A549 (cell line): ENCODE results near the gene STOX2.

ENCODE experiments used
- CEBPB ChIP-seq, 2 experiments: fragments of >200 bp in 1 of 2; sonication (Bioruptor Twin) in 1 of 2; formaldehyde crosslinking in 1 of 2; IDR thresholded peaks; 2 replicates each; pipeline ENCODE4 v1.6.1; 2012 to 2016
- JUNB ChIP-seq: fragments of >200 bp; sonication (Bioruptor Twin); formaldehyde crosslinking; IDR thresholded peaks from 2 replicates; pipeline ENCODE4 v1.6.1; 2016
- RCOR1 ChIP-seq: fragments of 150-350 bp; IDR thresholded peaks from 2 replicates; pipeline ENCODE4 v1.6.1; 2014; ENCODE audit warnings: antibody characterized with exemption, low read length, low read depth
- TF ChIP-seq, protein P1 (sequence below): fragments of >200 bp; sonication (Bioruptor Twin); formaldehyde crosslinking; IDR thresholded peaks from 3 replicates; pipeline ENCODE4 v1.5.1; 2016

DNA sequence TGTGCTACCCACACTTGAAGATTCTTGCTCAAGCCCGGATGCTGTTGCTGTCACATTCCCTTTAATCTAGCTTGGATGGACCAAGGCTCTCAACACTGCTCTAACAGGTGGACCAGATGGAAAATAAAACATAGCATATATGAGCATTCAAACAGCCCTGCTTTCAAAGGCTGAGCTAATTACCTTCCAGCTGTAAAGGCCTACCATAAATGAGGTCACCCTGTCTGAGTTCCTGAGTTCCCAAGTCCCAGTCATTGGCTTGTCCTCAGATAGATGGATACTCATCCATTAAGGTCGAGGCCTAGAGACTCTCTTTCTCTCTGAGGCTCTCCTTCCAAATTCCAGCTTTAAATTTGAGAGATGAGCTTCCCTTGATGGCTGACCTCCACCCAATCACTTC, 147.5 kb downstream of the STOX2 start:
- no peak for TF ChIP-seq CEBPB (IDR thresholded peaks at IDR 0.05)
- TF ChIP-seq, protein P1, sequence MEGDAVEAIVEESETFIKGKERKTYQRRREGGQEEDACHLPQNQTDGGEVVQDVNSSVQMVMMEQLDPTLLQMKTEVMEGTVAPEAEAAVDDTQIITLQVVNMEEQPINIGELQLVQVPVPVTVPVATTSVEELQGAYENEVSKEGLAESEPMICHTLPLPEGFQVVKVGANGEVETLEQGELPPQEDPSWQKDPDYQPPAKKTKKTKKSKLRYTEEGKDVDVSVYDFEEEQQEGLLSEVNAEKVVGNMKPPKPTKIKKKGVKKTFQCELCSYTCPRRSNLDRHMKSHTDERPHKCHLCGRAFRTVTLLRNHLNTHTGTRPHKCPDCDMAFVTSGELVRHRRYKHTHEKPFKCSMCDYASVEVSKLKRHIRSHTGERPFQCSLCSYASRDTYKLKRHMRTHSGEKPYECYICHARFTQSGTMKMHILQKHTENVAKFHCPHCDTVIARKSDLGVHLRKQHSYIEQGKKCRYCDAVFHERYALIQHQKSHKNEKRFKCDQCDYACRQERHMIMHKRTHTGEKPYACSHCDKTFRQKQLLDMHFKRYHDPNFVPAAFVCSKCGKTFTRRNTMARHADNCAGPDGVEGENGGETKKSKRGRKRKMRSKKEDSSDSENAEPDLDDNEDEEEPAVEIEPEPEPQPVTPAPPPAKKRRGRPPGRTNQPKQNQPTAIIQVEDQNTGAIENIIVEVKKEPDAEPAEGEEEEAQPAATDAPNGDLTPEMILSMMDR: no peak
- no peak for TF ChIP-seq JUNB
- no peak for TF ChIP-seq RCOR1
